Liver (tissue), 9 donors: Measurements from ENCODE around the gene NSL1. TPM values are rescaled to one million over a fixed set of nuclear protein-coding genes. Genes with fewer than 3 reads are reported as not detected.
A peak's percentile ranks its signal among the peaks of the same experiment; 100 is the strongest.
"Not testable (repeated sequence)": the region's sequence is repeated elsewhere in the genome, so short reads cannot be mapped to it uniquely, and the experiment has no call there.

Experiments used
- DNase-seq: peaks from one replicate; pipeline ENCODE4 v3.0.0-alpha.2; 2017; ENCODE audit warnings: low spot score
- H3K27ac ChIP-seq, 2 donors: one replicate each; pipeline ENCODE4 v1.7.0; 2013; ENCODE audit warnings: inconsistent platforms in 2 of 2, low read length in 2 of 2, control low read depth in 1 of 2, low read depth in 1 of 2, mild to moderate bottlenecking in 1 of 2
- H3K27me3 ChIP-seq, 4 donors: one replicate each; pipeline versions ENCODE4 v1.6.1 to v1.7.0; 2013; ENCODE audit warnings: low read length in 3 of 4, inconsistent platforms in 1 of 4, mild to moderate bottlenecking in 1 of 4, moderate library complexity in 1 of 4; ENCODE audit not compliant: control insufficient read depth in 4 of 4, insufficient read depth in 4 of 4
- H3K36me3 ChIP-seq, 4 donors: one replicate each; pipeline versions ENCODE4 v1.6.1 to v1.7.0; 2013; ENCODE audit warnings: low read length in 3 of 4, mild to moderate bottlenecking in 3 of 4, low read depth in 1 of 4, moderate library complexity in 1 of 4; ENCODE audit not compliant: control insufficient read depth in 4 of 4, insufficient read depth in 3 of 4
- H3K4me1 ChIP-seq, 4 donors: one replicate each; pipeline versions ENCODE4 v1.6.1 to v1.7.0; 2013; ENCODE audit warnings: low read length in 3 of 4, mild to moderate bottlenecking in 3 of 4, moderate library complexity in 1 of 4; ENCODE audit not compliant: control insufficient read depth in 4 of 4, insufficient read depth in 4 of 4
- H3K4me3 ChIP-seq, 3 donors: one replicate each; pipeline versions ENCODE4 v1.6.1 to v1.7.0; 2013; ENCODE audit warnings: low read length in 3 of 3, control low read depth in 1 of 3, low read depth in 1 of 3, mild to moderate bottlenecking in 1 of 3
- H3K9ac ChIP-seq, 2 donors: one replicate each; pipeline ENCODE4 v1.7.0; 2013; ENCODE audit warnings: low read length in 2 of 2, mild to moderate bottlenecking in 2 of 2, moderate library complexity in 2 of 2, control low read depth in 1 of 2, low read depth in 1 of 2
- H3K9me3 ChIP-seq, 4 donors: one replicate each; pipeline versions ENCODE4 v1.6.1 to v1.7.0; 2013; ENCODE audit warnings: low read length in 3 of 4; ENCODE audit not compliant: control insufficient read depth in 4 of 4
- ATF3 ChIP-seq: IDR thresholded peaks from 2 replicates; pipeline ENCODE4 v1.6.1; 2016; ENCODE audit warnings: antibody characterized with exemption
- CTCF ChIP-seq: fragments of 150-350 bp; IDR thresholded peaks from 2 replicates; pipeline ENCODE4 v1.5.1; 2017; ENCODE audit warnings: improper control_type of control experiment, low read depth, low read length; ENCODE audit not compliant: missing input control
- EGR1 ChIP-seq, 2 donors: IDR thresholded peaks; 2 replicates each; pipeline ENCODE4 v1.6.1; 2016 to 2018; ENCODE audit warnings: antibody characterized with exemption in 2 of 2, low read depth in 2 of 2
- FOXA1 ChIP-seq: IDR thresholded peaks from 2 replicates; pipeline ENCODE4 v1.6.1; 2016; ENCODE audit warnings: antibody characterized with exemption
- FOXA2 ChIP-seq: IDR thresholded peaks from 2 replicates; pipeline ENCODE4 v1.6.1; 2016; ENCODE audit warnings: antibody characterized with exemption
- GABPA ChIP-seq, 2 donors: IDR thresholded peaks in 1 of 2; conservative IDR thresholded peaks in 1 of 2; 2 replicates each; pipeline ENCODE4 v1.6.1; 2016; ENCODE audit warnings: antibody characterized with exemption in 2 of 2, mild to moderate bottlenecking in 1 of 2, moderate library complexity in 1 of 2
- HNF4A ChIP-seq, 2 donors: conservative IDR thresholded peaks; 2 replicates each; pipeline ENCODE4 v1.6.1; 2016; ENCODE audit warnings: antibody characterized with exemption in 2 of 2, mild to moderate bottlenecking in 2 of 2
- HNF4G ChIP-seq: IDR thresholded peaks from 2 replicates; pipeline ENCODE4 v1.6.1; 2016; ENCODE audit warnings: antibody characterized with exemption
- JUND ChIP-seq, 2 donors: IDR thresholded peaks; 2 replicates each; pipeline ENCODE4 v1.6.1; 2016; ENCODE audit warnings: antibody characterized with exemption in 2 of 2
- NR2F2 ChIP-seq: IDR thresholded peaks from 2 replicates; pipeline ENCODE4 v1.6.1; 2016; ENCODE audit warnings: antibody characterized with exemption
- RAD21 ChIP-seq, 2 donors: IDR thresholded peaks; 2 replicates each; pipeline ENCODE4 v1.6.1; 2016; ENCODE audit warnings: antibody characterized with exemption in 2 of 2, mild to moderate bottlenecking in 2 of 2
- RXRA ChIP-seq, 2 donors: IDR thresholded peaks; 2 replicates each; pipeline ENCODE4 v1.6.1; 2017 to 2018; ENCODE audit warnings: antibody characterized with exemption in 2 of 2, mild to moderate bottlenecking in 1 of 2
- SP1 ChIP-seq: IDR thresholded peaks from 2 replicates; pipeline ENCODE4 v1.6.1; 2018; ENCODE audit warnings: antibody characterized with exemption, mild to moderate bottlenecking
- TAF1 ChIP-seq: conservative IDR thresholded peaks from 2 replicates; pipeline ENCODE4 v1.6.1; 2016; ENCODE audit warnings: antibody characterized with exemption, mild to moderate bottlenecking
- YY1 ChIP-seq: IDR thresholded peaks from 2 replicates; pipeline ENCODE4 v1.6.1; 2016; ENCODE audit warnings: antibody characterized with exemption, mild to moderate bottlenecking
- ZBTB33 ChIP-seq: IDR thresholded peaks from 2 replicates; pipeline ENCODE4 v1.6.1; 2016; ENCODE audit warnings: antibody characterized with exemption
- WGBS: extraction: QIAGEN DNeasy Blood & Tissue Kit; methylation state at CpG from one replicate; pipeline ENCODE4 v1.1.7; 2013; 5-methylcytosine and 5-hydroxymethylcytosine counted together
- polyA plus RNA-seq, 2 donors: library from polyadenylated mRNA; stranded (reverse) in 1 of 2; unstranded in 1 of 2; fragments of 200-250 nt in 1 of 2; fragments of >200 nt in 1 of 2; fragmentation: Nextera tagmentation in 1 of 2; extraction: Ambion mirVana in 1 of 2; gene quantifications; one replicate each; pipeline versions ENCODE4 v1.2.1 to v1.2.3, GENCODE V29; 2013 to 2015
- total RNA-seq, 2 donors: library from RNA; depleted of rRNA; stranded (reverse); fragments of >200 nt; gene quantifications; one replicate each; pipeline ENCODE4 v1.2.3, GENCODE V29; 2014
- TF ChIP-seq, protein P1 (sequence below): IDR thresholded peaks from 2 replicates; pipeline ENCODE4 v1.6.1; 2016; ENCODE audit warnings: antibody characterized with exemption, mild to moderate bottlenecking
- donor health status: healthy.
- donor health status: healthy.
- donor health status: healthy.
- donor health status: healthy.
- donor health status: healthy.

The NSL1 gene
- total and polyA plus RNA-seq, 4 donors, result 17.2 to 31.3 (median 18.7) TPM

GRCh38 chr1:212838145-212838544, 46.6 kb upstream of the NSL1 start:
- H3K4me3 ChIP-seq, result no peak overlapping the region
- H3K27ac ChIP-seq, result no peak overlapping the region
- H3K27me3 ChIP-seq, result no peaks in the 10 kb centered on the region
- TF ChIP-seq CTCF (no peak), TAF1 (no peak), EGR1 (IDR thresholded peaks at IDR 0.05; ENCODE audit: low read depth in 2 of 2) (no peak), JUND (IDR thresholded peaks at IDR 0.05) (no peak), GABPA (IDR thresholded peaks at IDR 0.05 in 1 of 2, conservative IDR thresholded peaks at IDR 0.05 in 1 of 2) (no peak), HNF4G (no peak), ZBTB33 (no peak), FOXA1 (no peak), NR2F2 (no peak), SP1 (no peak), ATF3 (no peak), RAD21 (IDR thresholded peaks at IDR 0.05) (no peak)
- H3K9me3 ChIP-seq, result no peaks in the 10 kb centered on the region
- DNase-seq, result no peak
- H3K4me1 ChIP-seq, result no peaks in the 10 kb centered on the region
- H3K36me3 ChIP-seq, result no peaks in the 10 kb centered on the region
- WGBS, result 97% methylated on average over 5 of the region's 5 CpGs
- H3K9ac ChIP-seq, result no peak overlapping the region

- DNase-seq, H3K9ac ChIP-seq, H3K4me3 ChIP-seq, H3K36me3 ChIP-seq, H3K4me1 ChIP-seq, H3K27me3 ChIP-seq, H3K9me3 ChIP-seq, H3K27ac ChIP-seq: not testable (repeated sequence)
- peak; percentile 12 to 51 for TF ChIP-seq HNF4A (conservative IDR thresholded peaks at IDR 0.05)
- WGBS, result 67% methylated on average over 8 of the region's 8 CpGs
These were observed 41.9 kb upstream of the NSL1 start for GRCh38 chr1:212833211-212834207.

DNA sequence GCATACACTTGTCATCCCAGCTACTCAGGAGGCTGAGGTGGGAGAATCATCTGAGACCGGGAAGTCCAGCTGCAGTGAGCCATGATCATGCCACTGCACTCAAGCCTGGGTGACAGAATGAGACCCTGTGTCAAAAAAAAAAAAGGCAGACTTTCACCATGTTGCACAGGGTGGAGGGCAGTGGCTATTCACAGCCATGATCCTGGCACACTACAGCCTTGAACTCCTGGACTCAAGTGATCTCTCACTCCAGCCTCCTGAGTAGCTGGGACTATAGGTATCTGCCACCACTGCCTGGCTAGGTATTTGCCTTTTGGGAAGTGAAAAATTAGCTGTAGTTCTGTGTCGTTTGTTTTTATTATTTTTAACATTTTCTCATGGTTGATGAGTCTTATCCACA, 36.8 kb upstream of the NSL1 start:
- DNase-seq, result no peak
- Histone ChIP-seq H3K36me3 (no peaks in the 10 kb centered on the region), H3K9ac (no peak overlapping the region), H3K9me3 (peaks cover 3 to 10% (median 8%) of the 10 kb centered on the region in 4 donors), H3K27ac (no peak overlapping the region), H3K27me3 (no peaks in the 10 kb centered on the region), H3K4me1 (no peaks in the 10 kb centered on the region), H3K4me3 (no peak overlapping the region)
- WGBS, result 78% methylated on average over 2 of the region's 2 CpGs
- TF ChIP-seq RAD21 (IDR thresholded peaks at IDR 0.05) (no peak), RXRA (IDR thresholded peaks at IDR 0.05) (no peak), SP1 (no peak), FOXA1 (no peak), FOXA2 (no peak), GABPA (IDR thresholded peaks at IDR 0.05 in 1 of 2, conservative IDR thresholded peaks at IDR 0.05 in 1 of 2) (no peak), YY1 (no peak), NR2F2 (no peak), HNF4A (conservative IDR thresholded peaks at IDR 0.05) (no peak), ZBTB33 (no peak)
- TF ChIP-seq, protein P1, sequence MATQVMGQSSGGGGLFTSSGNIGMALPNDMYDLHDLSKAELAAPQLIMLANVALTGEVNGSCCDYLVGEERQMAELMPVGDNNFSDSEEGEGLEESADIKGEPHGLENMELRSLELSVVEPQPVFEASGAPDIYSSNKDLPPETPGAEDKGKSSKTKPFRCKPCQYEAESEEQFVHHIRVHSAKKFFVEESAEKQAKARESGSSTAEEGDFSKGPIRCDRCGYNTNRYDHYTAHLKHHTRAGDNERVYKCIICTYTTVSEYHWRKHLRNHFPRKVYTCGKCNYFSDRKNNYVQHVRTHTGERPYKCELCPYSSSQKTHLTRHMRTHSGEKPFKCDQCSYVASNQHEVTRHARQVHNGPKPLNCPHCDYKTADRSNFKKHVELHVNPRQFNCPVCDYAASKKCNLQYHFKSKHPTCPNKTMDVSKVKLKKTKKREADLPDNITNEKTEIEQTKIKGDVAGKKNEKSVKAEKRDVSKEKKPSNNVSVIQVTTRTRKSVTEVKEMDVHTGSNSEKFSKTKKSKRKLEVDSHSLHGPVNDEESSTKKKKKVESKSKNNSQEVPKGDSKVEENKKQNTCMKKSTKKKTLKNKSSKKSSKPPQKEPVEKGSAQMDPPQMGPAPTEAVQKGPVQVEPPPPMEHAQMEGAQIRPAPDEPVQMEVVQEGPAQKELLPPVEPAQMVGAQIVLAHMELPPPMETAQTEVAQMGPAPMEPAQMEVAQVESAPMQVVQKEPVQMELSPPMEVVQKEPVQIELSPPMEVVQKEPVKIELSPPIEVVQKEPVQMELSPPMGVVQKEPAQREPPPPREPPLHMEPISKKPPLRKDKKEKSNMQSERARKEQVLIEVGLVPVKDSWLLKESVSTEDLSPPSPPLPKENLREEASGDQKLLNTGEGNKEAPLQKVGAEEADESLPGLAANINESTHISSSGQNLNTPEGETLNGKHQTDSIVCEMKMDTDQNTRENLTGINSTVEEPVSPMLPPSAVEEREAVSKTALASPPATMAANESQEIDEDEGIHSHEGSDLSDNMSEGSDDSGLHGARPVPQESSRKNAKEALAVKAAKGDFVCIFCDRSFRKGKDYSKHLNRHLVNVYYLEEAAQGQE, result no peak
